ENCODE data around the gene PPM1N.

PPM1N gene

GRCh38 chr19:45492627-45493470, 5.4 kb upstream of the PPM1N start:
- DNase-seq: no peak

- no peak for DNase-seq
These were observed 3.9 kb upstream of the PPM1N start for GRCh38 chr19:45494261-45494916.

DNA sequence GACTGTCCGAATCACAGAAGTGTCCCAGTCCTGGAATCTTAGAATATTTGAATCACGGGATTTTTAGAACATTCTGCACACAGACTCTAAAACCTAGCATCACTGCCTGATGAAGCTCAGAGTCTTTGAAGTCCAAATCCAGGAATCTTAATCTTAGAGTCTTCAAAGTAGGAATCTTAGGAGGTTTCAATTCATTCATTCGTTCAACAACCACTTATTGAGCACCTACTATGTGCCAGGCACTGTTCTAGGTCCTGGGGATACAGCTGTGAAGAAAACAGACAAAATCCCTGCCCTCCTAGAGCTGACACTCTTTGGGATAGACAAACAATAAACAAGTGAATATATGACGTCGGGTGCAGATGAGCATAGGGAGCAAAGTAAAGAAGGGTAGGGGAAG, 3.1 kb upstream of the PPM1N start:
- no peak for DNase-seq

DNA sequence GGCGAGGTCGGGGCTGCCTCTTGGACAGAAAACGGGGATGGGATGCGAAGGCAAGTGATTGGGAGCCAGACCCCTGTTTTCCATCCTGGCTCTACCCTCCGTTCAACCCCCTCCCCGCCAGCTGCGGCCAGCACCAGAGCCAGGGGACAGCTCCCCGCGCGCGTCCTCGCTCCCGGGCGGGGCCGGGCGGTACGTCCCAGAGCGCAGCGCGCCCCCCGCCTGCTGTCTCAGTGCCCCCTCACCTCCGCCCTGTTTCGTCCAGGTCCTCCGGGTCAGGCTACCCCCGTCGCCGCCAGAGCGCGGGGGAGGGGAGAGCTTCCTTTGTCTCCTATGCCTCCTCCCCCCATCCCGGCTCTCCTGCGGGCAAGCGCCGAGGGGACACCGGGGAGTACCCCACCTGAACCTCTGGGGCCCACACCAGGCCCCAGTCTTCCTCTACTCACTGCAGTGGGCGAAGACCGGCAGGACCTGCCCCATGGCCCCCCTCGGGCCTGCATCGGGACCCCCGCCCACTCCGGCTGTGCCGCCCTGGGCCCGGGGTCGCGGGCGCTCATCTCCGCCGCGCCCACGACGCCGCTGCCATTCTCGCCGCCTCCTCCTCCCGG, 1.8 kb upstream of the PPM1N start:
- no peak for DNase-seq

DNA sequence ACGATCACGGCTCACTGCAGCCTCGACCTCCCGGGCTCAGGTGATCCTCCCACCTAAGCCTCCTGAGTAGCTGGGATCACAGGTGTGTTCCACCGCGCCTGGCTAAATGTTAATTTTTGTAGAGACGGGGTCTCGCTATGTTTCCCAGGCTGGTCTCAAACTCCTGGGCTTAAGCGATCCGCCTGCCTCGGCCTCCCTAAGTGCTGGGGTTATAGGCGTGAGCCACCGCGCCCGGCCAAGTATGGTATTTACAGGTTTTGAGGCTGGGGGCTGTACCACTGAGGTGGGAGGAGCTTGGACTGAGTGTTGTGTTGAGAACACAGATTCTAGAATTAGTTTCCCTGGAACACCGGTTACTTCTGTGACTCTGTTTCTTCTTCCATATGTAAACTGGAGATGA, 452 bp upstream of the PPM1N start:
- no peak for DNase-seq

GRCh38 chr19:45499196-45500180, 1.2 kb downstream of the PPM1N start:
- DNase-seq: peak; percentile 67

DNA sequence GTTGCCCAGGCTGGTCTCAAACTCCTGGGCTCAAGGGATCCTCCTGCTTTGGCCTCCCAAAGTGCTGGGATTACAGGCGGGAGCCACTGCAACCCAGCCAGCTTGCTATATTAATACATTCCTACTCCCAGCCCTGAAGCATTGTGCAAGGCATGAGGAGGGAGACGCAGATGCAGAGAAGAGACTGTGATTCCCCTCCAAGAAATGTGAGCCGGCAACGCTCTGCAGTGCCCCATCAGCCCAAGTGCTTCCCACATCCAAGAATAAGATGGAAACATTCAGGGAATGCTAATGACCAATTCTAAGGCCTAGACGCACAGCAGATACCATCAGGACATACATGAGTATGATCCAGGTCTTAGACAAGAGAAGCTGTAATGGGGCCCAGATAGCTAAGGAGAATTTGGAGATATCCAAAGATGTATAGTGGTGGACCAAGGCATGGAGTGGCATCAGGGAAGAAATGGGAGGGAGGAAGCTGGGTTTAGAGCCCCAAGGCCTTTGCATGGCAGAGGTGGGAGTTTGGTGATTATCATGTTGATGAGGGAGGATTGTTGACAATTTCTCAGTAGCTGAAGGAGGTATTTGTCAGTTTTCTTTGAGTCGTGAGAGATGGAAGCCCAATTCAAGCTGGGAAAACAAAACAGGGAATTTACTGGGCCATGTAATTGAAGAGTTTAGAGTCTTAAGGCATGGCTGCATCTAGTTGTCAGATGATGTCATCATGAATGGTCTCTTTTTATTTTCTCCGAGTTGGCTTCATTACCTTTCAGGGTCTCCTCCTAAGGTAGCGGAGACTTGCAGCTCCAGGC, 2.9 kb downstream of the PPM1N start:
- no peak for DNase-seq

DNA sequence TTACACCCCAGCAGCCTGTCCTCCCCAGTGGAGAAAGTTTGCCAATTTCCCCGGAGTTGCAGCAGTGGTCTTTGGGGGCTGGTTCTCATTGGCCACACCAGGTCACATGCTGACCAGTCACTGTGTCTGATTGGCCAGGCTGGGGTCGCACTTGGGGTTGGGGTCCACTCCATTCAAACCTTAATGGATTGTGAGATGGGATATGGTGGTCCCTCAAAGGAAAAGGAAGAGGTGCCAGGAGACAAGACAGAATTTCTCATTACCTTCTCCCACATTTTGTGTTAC, 3.4 kb downstream of the PPM1N start:
- no peak for DNase-seq

DNA sequence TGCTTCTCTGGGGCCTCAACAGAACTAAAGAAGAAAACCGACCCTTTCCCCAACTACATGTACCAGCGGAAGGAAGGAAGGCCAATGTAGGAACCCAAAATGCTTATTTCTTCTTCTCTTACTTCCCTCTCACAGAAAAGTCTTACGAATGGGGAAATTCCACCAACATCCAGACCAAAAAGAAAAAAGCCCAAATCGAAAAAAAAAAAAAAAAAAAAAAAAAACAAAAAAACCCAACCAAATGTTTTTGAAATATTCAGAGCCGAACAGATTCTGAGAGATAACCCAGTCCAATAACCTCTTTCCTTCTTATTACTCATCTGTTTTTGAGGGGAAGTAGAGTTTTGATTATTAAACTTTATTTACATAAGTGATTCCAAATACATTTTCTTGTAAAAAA, 3.9 kb downstream of the PPM1N start:
- no peak for DNase-seq

DNA sequence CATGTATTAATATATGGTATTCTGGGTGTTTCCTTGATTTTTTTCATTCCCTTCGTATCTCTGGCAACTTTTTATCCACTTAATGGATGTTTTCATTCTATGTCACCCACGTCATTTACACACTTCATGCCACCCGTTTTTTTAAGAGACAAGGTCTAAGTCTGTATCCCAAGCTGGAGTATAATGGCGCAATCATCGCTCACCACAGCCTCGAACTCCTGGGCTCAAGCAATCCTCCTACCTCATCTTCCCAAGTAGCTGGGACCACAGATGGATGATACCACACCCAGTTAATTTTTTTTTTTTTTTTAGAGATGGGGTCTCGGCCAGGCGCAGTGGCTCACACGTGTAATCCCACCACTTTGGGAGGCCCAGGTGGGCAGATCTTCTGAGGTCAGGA, 5.7 kb downstream of the PPM1N start:
- no peak for DNase-seq

DNA sequence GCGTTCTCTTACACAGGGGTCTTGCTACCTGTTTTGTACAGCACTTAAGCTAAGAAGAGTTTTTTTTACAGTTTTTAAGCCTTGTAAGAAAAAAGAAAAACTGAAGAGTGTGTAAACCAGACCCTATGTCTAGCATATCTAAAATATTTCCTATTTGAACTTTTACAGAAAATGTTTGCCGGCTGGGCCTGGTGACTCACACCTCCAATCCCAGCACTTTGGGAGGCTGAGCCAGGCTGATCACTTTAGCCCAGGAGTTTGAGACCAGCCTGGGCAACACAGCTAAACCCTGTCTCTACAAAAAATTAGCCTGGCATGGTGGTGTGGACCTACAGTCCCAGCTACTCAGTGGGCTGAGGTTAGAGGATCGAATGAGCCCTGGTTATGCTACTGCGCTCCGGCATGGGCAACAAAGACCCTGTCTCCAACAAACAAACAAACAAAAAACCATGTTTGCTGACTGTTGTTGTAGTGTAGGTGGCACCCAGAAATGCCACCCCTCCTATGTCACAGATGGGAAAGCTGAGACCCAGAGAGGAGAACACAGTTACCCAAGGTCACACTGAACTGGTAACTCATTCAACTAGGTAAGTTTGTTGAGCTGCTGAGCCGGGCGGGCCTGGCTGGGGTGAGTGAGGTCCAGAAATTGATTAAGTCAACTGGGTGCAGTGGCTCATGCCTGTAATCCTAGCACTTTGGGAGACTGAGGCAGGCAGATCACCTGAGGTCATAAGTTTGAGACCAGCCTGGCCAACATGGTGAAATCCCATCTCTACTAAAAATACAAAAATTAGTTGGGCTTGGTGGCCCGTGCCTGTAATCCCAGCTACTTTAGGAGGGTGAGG, 7.1 kb downstream of the PPM1N start:
- no peak for DNase-seq

GRCh38 chr19:45505996-45506245, 7.7 kb downstream of the PPM1N start:
- DNase-seq: no peak

GRCh38 chr19:45506246-45506988, 8.2 kb downstream of the PPM1N start:
- DNase-seq: peak; percentile 94

- peak; percentile 89 for DNase-seq
These were observed 9.0 kb downstream of the PPM1N start, which contains the start of gene VASP for GRCh38 chr19:45506989-45507871. TSS of gene VASP (plus strand) at chr19:45507479. CDS start at chr19:45507772, 293 bp downstream.

GRCh38 chr19:45507872-45508416, 9.7 kb downstream of the PPM1N start:
- DNase-seq: no peak

DNA sequence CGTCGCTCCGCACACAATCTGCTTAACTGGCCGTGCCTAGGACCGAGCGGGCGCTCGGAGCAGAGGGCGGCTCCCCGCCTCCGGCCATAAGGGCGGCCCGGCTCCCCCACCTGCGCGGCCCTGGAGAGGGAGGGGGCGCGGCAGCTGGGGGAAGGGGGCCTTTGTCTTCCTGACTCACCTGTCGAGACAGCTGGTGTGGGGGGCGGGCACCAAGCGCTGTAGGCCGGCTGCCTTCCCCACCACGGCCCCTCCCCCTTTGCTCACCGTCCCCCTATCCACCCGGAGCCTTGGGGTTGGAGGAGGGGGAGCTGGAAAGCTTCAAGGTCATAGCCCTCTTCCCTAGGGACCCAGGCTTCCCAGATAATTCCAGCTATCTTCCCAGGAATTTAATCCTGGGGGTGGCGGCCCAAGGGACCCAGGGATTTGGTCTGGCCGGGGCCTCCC, 10.2 kb downstream of the PPM1N start:
- DNase-seq: no peak

DNA sequence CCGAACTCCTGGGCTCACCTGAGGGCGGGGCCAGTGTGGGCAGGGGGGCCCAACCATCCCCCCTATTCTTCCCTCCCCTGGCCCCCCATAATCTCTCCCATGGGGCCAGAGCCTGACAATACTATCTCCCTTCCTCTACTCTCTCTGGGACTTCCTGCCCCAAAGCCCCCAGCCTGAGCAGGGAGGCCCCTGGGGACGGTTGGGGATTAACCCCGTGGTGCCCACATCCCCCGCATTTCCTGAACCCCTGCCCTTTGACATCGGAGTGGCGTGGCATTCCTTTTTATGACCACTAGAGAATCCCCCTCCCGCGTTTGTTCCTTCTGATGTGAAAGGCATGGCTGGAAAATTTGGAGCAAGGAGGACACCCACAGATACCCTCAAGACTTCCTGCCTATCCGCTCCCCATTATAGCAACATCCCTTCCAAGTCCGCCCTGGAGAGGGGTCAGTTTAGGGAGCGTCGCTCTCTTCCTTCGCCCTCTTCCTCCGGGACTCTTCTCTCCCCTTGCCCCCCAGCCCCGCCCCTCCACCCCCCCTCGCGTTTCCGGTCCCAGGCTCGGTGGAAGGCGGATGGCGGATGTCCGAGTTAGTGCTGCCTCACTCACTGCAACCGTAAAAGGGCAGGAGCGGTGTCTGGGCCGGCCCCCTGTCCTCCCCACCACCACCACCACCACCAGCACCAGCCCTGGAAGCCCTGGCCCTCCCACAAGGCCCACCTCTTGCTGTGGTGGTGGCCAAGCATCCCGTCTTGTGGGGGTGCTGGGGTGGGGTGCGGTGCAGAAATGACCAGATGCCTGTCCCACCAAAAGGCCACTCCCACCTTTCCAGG, 10.8 kb downstream of the PPM1N start:
- DNase-seq: peak; percentile 51

DNA sequence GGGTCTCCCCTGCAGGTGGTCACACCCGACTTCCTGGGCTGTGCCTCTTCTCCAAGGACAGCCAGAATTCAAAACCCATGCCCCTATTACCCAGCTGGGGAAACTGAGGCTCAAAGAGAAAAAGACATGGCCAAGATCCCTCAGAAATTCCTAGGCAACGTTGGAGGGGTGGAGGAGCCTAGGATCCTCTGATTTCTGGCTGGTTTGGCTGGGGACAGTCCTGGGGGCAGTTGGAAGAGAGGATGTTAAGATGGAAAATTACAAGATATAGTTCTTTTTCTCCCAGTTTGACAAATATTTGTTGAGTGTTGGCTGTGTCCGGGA, 11.4 kb downstream of the PPM1N start:
- DNase-seq: no peak

Measured in CD4-positive, alpha-beta T cell treated with Interferon gamma for 1 hour (primary cell).